Activated CD4-positive, CD25-positive, alpha-beta regulatory T cell (primary cell): ENCODE data around the gene RFFL.
"Not testable (repeated sequence)": the region's sequence is repeated elsewhere in the genome, so short reads cannot be mapped to it uniquely, and the experiment has no call there.

Source experiments
- DNase-seq, 4 experiments: peaks; one replicate each; lab custom pipeline; 2025; lab: John Stamatoyannopoulos, UW

RFFL gene

GRCh38 chr17:35063514-35064223 is at the start of gene RFFL:
Gene RFFL, minus strand, starts transcription at chr17:35063707. Its CDS starts 37,154 bp downstream, at chr17:35026553.
- peak; percentile 42 to 63 (median 50) for DNase-seq

- not testable (repeated sequence) for DNase-seq
Observed at GRCh38 chr17:35110791-35111190, 47.3 kb upstream of the RFFL start.

GRCh38 chr17:35104844-35105450 is 41.4 kb upstream of the RFFL start:
- DNase-seq, result no peak

GRCh38 chr17:35103271-35103670 is 39.8 kb upstream of the RFFL start:
- DNase-seq, result no peak

GRCh38 chr17:35101725-35102124 is 38.2 kb upstream of the RFFL start:
- no peak for DNase-seq

- DNase-seq, result no peak
Observed at GRCh38 chr17:35101036-35101435, 37.5 kb upstream of the RFFL start.

GRCh38 chr17:35099908-35100307 is 36.4 kb upstream of the RFFL start:
- no peak for DNase-seq

- no peak for DNase-seq
Observed at GRCh38 chr17:35097776-35098175, 34.3 kb upstream of the RFFL start.

- no peak for DNase-seq
Observed at GRCh38 chr17:35095741-35096140, 32.2 kb upstream of the RFFL start.

GRCh38 chr17:35094902-35095301 is 31.4 kb upstream of the RFFL start:
- no peak for DNase-seq

- DNase-seq, result not testable (repeated sequence)
Observed at GRCh38 chr17:35090707-35091106, 27.2 kb upstream of the RFFL start.

GRCh38 chr17:35089586-35090296 is 26.2 kb upstream of the RFFL start:
- peak in 2 of 4 experiments; percentile 14 to 29 for DNase-seq

- DNase-seq, result peak; percentile 82 to 87 (median 84)
Observed at GRCh38 chr17:35088881-35089585, 25.5 kb upstream of the RFFL start.

- DNase-seq, result no peak
Observed at GRCh38 chr17:35088356-35088880, 24.9 kb upstream of the RFFL start.

GRCh38 chr17:35087731-35088355 is 24.3 kb upstream of the RFFL start:
- no peak for DNase-seq

GRCh38 chr17:35086931-35087573 is 23.5 kb upstream of the RFFL start:
- no peak for DNase-seq

GRCh38 chr17:35086164-35086563 is 22.7 kb upstream of the RFFL start:
- DNase-seq, result no peak

GRCh38 chr17:35084987-35085386 is 21.5 kb upstream of the RFFL start:
- no peak for DNase-seq

GRCh38 chr17:35083071-35083470 is 19.6 kb upstream of the RFFL start:
- DNase-seq, result no peak

GRCh38 chr17:35082073-35082657 is 18.7 kb upstream of the RFFL start:
- DNase-seq, result no peak

GRCh38 chr17:35081638-35082037 is 18.1 kb upstream of the RFFL start:
- no peak for DNase-seq
